HepG2 (cell line): ENCODE measurements around the gene CCDC57. TPM values are rescaled to one million over a fixed set of nuclear protein-coding genes. Genes with fewer than 3 reads are reported as not detected.

ENCODE experiments used
- ATAC-seq: fragments of 200-7000 bp; cut with Tn5 transposase; 3 replicates; pipeline ENCODE4 v1.9.1; 2020; ENCODE audit warnings: mild to moderate bottlenecking, moderate library complexity
- BruUV-seq: library from RNA; stranded (reverse); fragments of 400-500 nt; replicated peaks from 2 replicates; lab custom pipeline; 2021; lab: Mats Ljungman, UMichigan
- CTCF ChIA-PET: fragments of 300-600 bp; formaldehyde crosslinking; extraction: SDS; loops from one replicate; lab custom pipeline; 2021; ENCODE audit warnings: low total read pairs, inconsistent platforms, low intra/inter-chr PET ratio; lab: Yijun Ruan, JAX
- POLR2A ChIA-PET: fragments of 350-600 bp; sonication (Branson Sonifier 250); formaldehyde crosslinking; loops from one replicate; lab custom pipeline; 2020; ENCODE audit warnings: antibody characterized with exemption, inconsistent platforms; lab: Yijun Ruan, JAX
- DNase-seq: peaks from one replicate; pipeline ENCODE4 v3.0.0-alpha.2; 2015; ENCODE audit warnings: low spot score
- FAIRE-seq: peaks from 3 replicates; lab custom pipeline; 2011; peaks lifted over from hg19 to GRCh38; lab: Jason Lieb, UNC
- H2AFZ ChIP-seq: one replicate; pipeline ENCODE4 v1.6.1; 2011; ENCODE audit warnings: low read length, inconsistent platforms
- H3K27ac ChIP-seq: fragments of 300-600 bp; 3 replicates; pipeline ENCODE4 v1.8.0; 2011; ENCODE audit warnings: mixed run types, mild to moderate bottlenecking, mixed read lengths, low read length, inconsistent platforms; ENCODE audit not compliant: insufficient read depth; ENCODE audit errors: extremely low read length
- H3K27me3 ChIP-seq, 2 experiments: fragments of 200-600 bp in 1 of 2; 2 replicates in 1 of 2; 3 replicates in 1 of 2; pipeline versions ENCODE4 v1.6.0 to v1.8.0; 2011; ENCODE audit warnings: low read length in 2 of 2, mild to moderate bottlenecking in 2 of 2, moderate library complexity in 2 of 2, inconsistent platforms in 1 of 2; ENCODE audit not compliant: insufficient read depth in 2 of 2, control insufficient read depth in 1 of 2
- H3K36me3 ChIP-seq, 2 experiments: fragments of 200-600 bp in 1 of 2; replicated peaks in 1 of 2; 2 replicates in 1 of 2; 3 replicates in 1 of 2; pipeline versions ENCODE4 v1.5.1 to v1.8.0; 2011; ENCODE audit warnings: low read length in 2 of 2, inconsistent platforms in 1 of 2; ENCODE audit not compliant: insufficient read depth in 2 of 2, control insufficient read depth in 1 of 2
- H3K4me1 ChIP-seq: 2 replicates; pipeline ENCODE4 v1.5.1; 2012; ENCODE audit warnings: low read length, inconsistent platforms; ENCODE audit not compliant: insufficient read depth
- H3K4me2 ChIP-seq: 2 replicates; pipeline ENCODE4 v1.6.0; 2011; ENCODE audit warnings: low read depth, low read length, inconsistent platforms
- H3K4me3 ChIP-seq, 3 experiments: fragments of 200-600 bp in 1 of 3; sonication (generic), shearing (Covaris generic) in 1 of 3; replicated peaks in 1 of 3; 2 replicates each; pipeline ENCODE4 v1.5.1; 2011 to 2016; ENCODE audit warnings: low read length in 3 of 3, inconsistent platforms in 2 of 3, low read depth in 2 of 3, mild to moderate bottlenecking in 2 of 3, control low read depth in 1 of 3, mixed read lengths in 1 of 3; ENCODE audit not compliant: insufficient read depth in 1 of 3
- H3K79me2 ChIP-seq: one replicate; pipeline ENCODE4 v1.6.1; 2011; ENCODE audit warnings: low read length, inconsistent platforms; ENCODE audit not compliant: insufficient read depth
- H3K9ac ChIP-seq: 2 replicates; pipeline ENCODE4 v1.6.0; 2011; ENCODE audit warnings: mild to moderate bottlenecking, low read depth, low read length, inconsistent platforms; ENCODE audit not compliant: insufficient read depth
- H3K9me3 ChIP-seq: 2 replicates; pipeline ENCODE4 v1.5.1; 2012; ENCODE audit warnings: mild to moderate bottlenecking, low read length
- H4K20me1 ChIP-seq: 2 replicates; pipeline ENCODE4 v1.6.0; 2011; ENCODE audit warnings: inconsistent platforms, mild to moderate bottlenecking, low read length, moderate library complexity; ENCODE audit not compliant: insufficient read depth
- AGO2 ChIP-seq: fragments of 200-400 bp; formaldehyde crosslinking; optimal IDR thresholded peaks from 2 replicates; pipeline ENCODE3; 2017; ENCODE audit warnings: mild to moderate bottlenecking, low read depth, low read length, moderate library complexity
- CCAR2 ChIP-seq: fragments of 200-400 bp; formaldehyde crosslinking; optimal IDR thresholded peaks from 2 replicates; pipeline ENCODE3; 2018; ENCODE audit warnings: low read depth, mild to moderate bottlenecking, low read length, moderate library complexity
- CSRNP1 ChIP-seq: sonication (generic); formaldehyde crosslinking; IDR thresholded peaks from 2 replicates; pipeline ENCODE4 v1.8.1; 2023; ENCODE audit warnings: mild to moderate bottlenecking, missing genetic modification reagents
- MEIS2 ChIP-seq: sonication (generic); formaldehyde crosslinking; IDR thresholded peaks from 2 replicates; pipeline ENCODE4 v1.9.0; 2021; ENCODE audit warnings: mild to moderate bottlenecking, missing genetic modification reagents
- MXI1 ChIP-seq: IDR thresholded peaks from 3 replicates; pipeline ENCODE4 v1.6.1; 2012; ENCODE audit warnings: low read depth, low read length, inconsistent platforms, borderline replicate concordance
- RARA ChIP-seq: IDR thresholded peaks from 2 replicates; pipeline ENCODE4 v1.6.1; 2016; ENCODE audit warnings: missing genetic modification reagents, missing compliant biosample characterization
- TBX3 ChIP-seq: fragments of 450-650 bp; IDR thresholded peaks from 2 replicates; pipeline ENCODE4 v1.6.1; 2017; ENCODE audit warnings: antibody characterized with exemption, mild to moderate bottlenecking, inconsistent platforms, borderline replicate concordance
- THYN1 ChIP-seq: sonication (generic); formaldehyde crosslinking; IDR thresholded peaks from 2 replicates; pipeline ENCODE4 v1.8.1; 2023; ENCODE audit warnings: low read depth, mild to moderate bottlenecking, moderate library complexity, missing genetic modification reagents, borderline replicate concordance
- ZBTB2 ChIP-seq: sonication (generic); formaldehyde crosslinking; IDR thresholded peaks from 2 replicates; pipeline ENCODE4 v1.8.0; 2022; ENCODE audit warnings: low read depth, missing genetic modification reagents
- ZBTB25 ChIP-seq: IDR thresholded peaks from 2 replicates; pipeline ENCODE4 v1.6.1; 2018; ENCODE audit warnings: missing genetic modification reagents
- ZNF12 ChIP-seq: sonication (generic); formaldehyde crosslinking; IDR thresholded peaks from 2 replicates; pipeline ENCODE4 v1.5.0; 2020; ENCODE audit warnings: missing genetic modification reagents
- ZNF776 ChIP-seq: sonication (generic); formaldehyde crosslinking; IDR thresholded peaks from 2 replicates; pipeline ENCODE4 v1.4.0; 2020; ENCODE audit warnings: mild to moderate bottlenecking, missing genetic modification reagents
- WGBS: methylation state at CpG from one replicate; pipeline ENCODE4 v1.1.6; 2017; ENCODE audit warnings: low lambda C conversion rate; 5-methylcytosine and 5-hydroxymethylcytosine counted together
- in situ Hi-C: cut with HindIII; loops from 2 replicates; pipeline ENCODE4 v1.10.0; 2017; ENCODE audit warnings: low pct_unique_long_range_greater_than_20kb; ENCODE audit not compliant: extremely low pct_ligation_motif_present
- intact Hi-C: fragments of 100-400 bp; cut with micrococcal nuclease; formaldehyde crosslinking; loops from one replicate; pipeline ENCODE4 v1.10.0; 2022; ENCODE audit not compliant: unreplicated experiment
- polyA plus RNA-seq, 8 experiments: library from polyadenylated mRNA; depleted of rRNA in 3 of 8; stranded (reverse) in 7 of 8; unstranded in 1 of 8; fragments of >200 nt; fragmentation: Illumina TruSeq in 4 of 8; extraction: Trizol in 4 of 8; gene quantifications; 2 replicates each; pipeline versions ENCODE4 v1.2.1 to v1.2.3, GENCODE V29; 2011 to 2016; ENCODE audit warnings: low read depth in 4 of 8, missing spikeins in 1 of 8, mixed read lengths in 1 of 8; ENCODE audit not compliant: insufficient read depth in 1 of 8
- total RNA-seq, 5 experiments: library from RNA; depleted of rRNA; stranded (reverse); fragments of >200 nt; fragmentation: Illumina TruSeq; extraction: Trizol; gene quantifications; 2 replicates each; pipeline ENCODE4 v1.2.3, GENCODE V29; 2016; ENCODE audit warnings: low read depth in 1 of 5

CCDC57 gene
- total and polyA plus RNA-seq, 2 of the 13 experiments (the other 11 are each of a cell fraction or from before 2014, with no cell fraction given): 59.3 to 59.9 TPM

GRCh38 chr17:82112914-82113311 is 99.7 kb downstream of the CCDC57 start:
- CTCF ChIA-PET: no interaction called here
- 63% methylated on average over 6 of the region's 6 CpGs for WGBS
- Histone ChIP-seq H2AFZ (no peak overlapping the region), H3K27ac (peak overlapping the region; percentile 7), H3K4me2 (no peak overlapping the region), H3K27me3 (no peaks in the 10 kb centered on the region), H3K36me3 (peaks cover 0 to 3% of the 10 kb centered on the region in 2 experiments; a peak in 2 of 5 replicates), H3K9ac (no peak overlapping the region), H4K20me1 (no peaks in the 10 kb centered on the region), H3K9me3 (no peaks in the 10 kb centered on the region), H3K4me3 (no peak overlapping the region), H3K79me2 (no peaks in the 10 kb centered on the region), H3K4me1 (peaks cover 71% of the 10 kb centered on the region)
- POLR2A ChIA-PET: interaction anchor here (0.6 to 1.5 kb wide), 3 partner anchors 11 to 41 kb away, joined by 3 to 6 read pairs (median 4); partner anchors contain the start of gene FASN
- in situ Hi-C loops (no loop called here), intact Hi-C loops (no loop called here)
- no peak for DNase-seq
- no peak for ATAC-seq
- TF ChIP-seq ZBTB2 (CRISPR knock-in tag): no peak
- BruUV-seq: no TSS peak
- FAIRE-seq: no peak

GRCh38 chr17:82112181-82112913 is 100.3 kb downstream of the CCDC57 start:
- ATAC-seq: no peak
- Histone ChIP-seq H3K36me3 (peaks cover 0 to 3% of the 10 kb centered on the region in 2 experiments; a peak in 2 of 5 replicates), H3K27me3 (no peaks in the 10 kb centered on the region), H3K4me2 (no peak overlapping the region), H4K20me1 (no peaks in the 10 kb centered on the region), H3K27ac (peak overlapping the region; percentile 7), H3K4me3 (no peak overlapping the region), H2AFZ (no peak overlapping the region), H3K79me2 (no peaks in the 10 kb centered on the region), H3K9me3 (no peaks in the 10 kb centered on the region), H3K9ac (no peak overlapping the region), H3K4me1 (peaks cover 71% of the 10 kb centered on the region)
- POLR2A ChIA-PET: interaction anchor here (0.6 to 1.5 kb wide), 2 partner anchors 10 to 40 kb away, joined by 3 to 6 read pairs; no protein-coding TSS in a partner anchor
- WGBS: 89% methylated on average over 18 of the region's 18 CpGs
- BruUV-seq: no TSS peak
- no peak for DNase-seq
- CTCF ChIA-PET: no interaction called here
- in situ Hi-C loops: no loop called here
- no peak for FAIRE-seq
- intact Hi-C loops: no loop called here
- TF ChIP-seq TBX3: no peak
- no peak for TF ChIP-seq MEIS2 (CRISPR knock-in tag)
- no peak for TF ChIP-seq CCAR2
- no peak for TF ChIP-seq THYN1 (CRISPR knock-in tag)
- no peak for TF ChIP-seq ZNF776 (CRISPR knock-in tag)
- no peak for TF ChIP-seq ZNF12 (CRISPR knock-in tag)
- no peak for TF ChIP-seq CSRNP1 (CRISPR knock-in tag)
- TF ChIP-seq MXI1: no peak
- TF ChIP-seq AGO2: no peak
- no peak for TF ChIP-seq RARA (CRISPR knock-in tag)
- no peak for TF ChIP-seq ZBTB25 (CRISPR knock-in tag)
